Retinal pigment epithelial cell (primary cell): Measurements from ENCODE around the gene EDAR.

Source experiments
- DNase-seq: peaks from one replicate; pipeline ENCODE4 v3.0.0-alpha.2; 2010; ENCODE audit warnings: low read depth
- H3K4me3 ChIP-seq: 2 replicates; pipeline ENCODE4 v1.5.1; 2011; ENCODE audit warnings: mild to moderate bottlenecking, low read length, control low read depth, moderate library complexity
- TF ChIP-seq, protein P1 (sequence below): conservative IDR thresholded peaks from 2 replicates; pipeline ENCODE4 v1.5.1; 2011; ENCODE audit warnings: low read depth, low read length, control low read depth, inconsistent platforms

The EDAR gene

GRCh38 chr2:108945969-108946368 is 43.1 kb downstream of the EDAR start:
- H3K4me3 ChIP-seq: no peak overlapping the region
- no peak for DNase-seq
- TF ChIP-seq, protein P1, sequence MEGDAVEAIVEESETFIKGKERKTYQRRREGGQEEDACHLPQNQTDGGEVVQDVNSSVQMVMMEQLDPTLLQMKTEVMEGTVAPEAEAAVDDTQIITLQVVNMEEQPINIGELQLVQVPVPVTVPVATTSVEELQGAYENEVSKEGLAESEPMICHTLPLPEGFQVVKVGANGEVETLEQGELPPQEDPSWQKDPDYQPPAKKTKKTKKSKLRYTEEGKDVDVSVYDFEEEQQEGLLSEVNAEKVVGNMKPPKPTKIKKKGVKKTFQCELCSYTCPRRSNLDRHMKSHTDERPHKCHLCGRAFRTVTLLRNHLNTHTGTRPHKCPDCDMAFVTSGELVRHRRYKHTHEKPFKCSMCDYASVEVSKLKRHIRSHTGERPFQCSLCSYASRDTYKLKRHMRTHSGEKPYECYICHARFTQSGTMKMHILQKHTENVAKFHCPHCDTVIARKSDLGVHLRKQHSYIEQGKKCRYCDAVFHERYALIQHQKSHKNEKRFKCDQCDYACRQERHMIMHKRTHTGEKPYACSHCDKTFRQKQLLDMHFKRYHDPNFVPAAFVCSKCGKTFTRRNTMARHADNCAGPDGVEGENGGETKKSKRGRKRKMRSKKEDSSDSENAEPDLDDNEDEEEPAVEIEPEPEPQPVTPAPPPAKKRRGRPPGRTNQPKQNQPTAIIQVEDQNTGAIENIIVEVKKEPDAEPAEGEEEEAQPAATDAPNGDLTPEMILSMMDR: no peak

DNA sequence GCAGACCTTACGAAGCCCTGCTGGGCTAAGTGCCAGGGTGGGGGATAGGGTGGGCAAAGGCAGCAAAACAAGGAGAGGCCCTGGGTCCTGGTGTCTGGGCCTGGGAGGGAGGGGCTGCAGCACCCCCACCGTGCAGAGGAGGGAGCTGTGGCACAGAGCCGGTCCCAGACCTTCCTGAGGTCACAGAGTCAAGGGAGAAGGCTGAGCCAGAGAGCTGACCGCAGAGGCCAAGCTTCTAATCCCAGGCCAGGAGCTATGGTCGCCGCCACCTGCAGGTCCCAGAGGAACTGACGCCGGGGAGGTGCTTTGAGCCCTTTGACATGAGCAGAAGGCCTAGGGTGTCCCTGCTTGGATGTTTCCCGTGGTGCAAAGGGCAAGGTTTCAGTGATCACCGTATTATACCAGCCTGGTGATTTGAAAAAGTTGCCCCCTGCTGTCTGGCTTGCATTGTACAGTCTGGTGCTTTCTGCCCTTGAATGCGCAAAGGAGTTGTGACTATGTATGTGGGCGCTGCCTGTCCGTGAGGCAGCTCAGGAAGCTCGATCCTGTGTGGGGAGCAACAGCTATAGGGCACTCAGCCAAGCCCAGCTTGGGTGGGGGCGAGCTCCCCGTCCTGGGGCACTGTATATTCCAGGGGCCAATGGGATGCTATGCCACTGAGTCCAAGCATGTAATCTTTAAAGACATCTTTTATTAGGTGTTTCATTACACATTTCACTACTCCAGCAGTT is 44.3 kb downstream of the EDAR start:
- TF ChIP-seq, protein P1: no peak
- DNase-seq: no peak
- no peak overlapping the region for H3K4me3 ChIP-seq

- no peak overlapping the region for H3K4me3 ChIP-seq
- no peak for DNase-seq
- TF ChIP-seq, protein P1: no peak
Measured at GRCh38 chr2:108943751-108944150, 45.3 kb downstream of the EDAR start.

- H3K4me3 ChIP-seq: no peak overlapping the region
- TF ChIP-seq, protein P1: no peak
- DNase-seq: no peak
Measured at GRCh38 chr2:108942888-108943287, 46.1 kb downstream of the EDAR start.

GRCh38 chr2:108942231-108942825 is 46.7 kb downstream of the EDAR start:
- no peak overlapping the region for H3K4me3 ChIP-seq
- TF ChIP-seq, protein P1: no peak
- DNase-seq: no peak

DNA sequence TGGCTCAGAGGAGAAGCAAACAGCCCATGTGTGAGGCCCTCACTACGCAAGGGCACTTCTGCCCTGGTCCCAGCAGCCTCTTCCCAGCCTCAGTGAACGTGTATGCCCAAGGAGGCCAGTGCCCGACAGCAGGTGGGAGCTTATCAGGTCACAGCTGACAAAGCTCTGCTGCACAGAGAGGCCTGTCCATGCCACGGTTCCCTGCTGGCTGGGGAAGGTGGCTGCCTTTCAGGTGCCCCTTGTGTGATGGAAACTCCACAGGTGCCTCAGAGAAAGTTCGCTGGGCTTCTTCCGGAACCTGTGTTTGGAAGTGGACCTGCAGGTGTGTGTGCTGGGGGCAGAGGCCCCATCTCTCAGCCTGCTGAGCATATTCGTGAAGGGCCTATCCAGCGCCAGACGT is 47.3 kb downstream of the EDAR start:
- no peak overlapping the region for H3K4me3 ChIP-seq
- TF ChIP-seq, protein P1: no peak
- DNase-seq: no peak

DNA sequence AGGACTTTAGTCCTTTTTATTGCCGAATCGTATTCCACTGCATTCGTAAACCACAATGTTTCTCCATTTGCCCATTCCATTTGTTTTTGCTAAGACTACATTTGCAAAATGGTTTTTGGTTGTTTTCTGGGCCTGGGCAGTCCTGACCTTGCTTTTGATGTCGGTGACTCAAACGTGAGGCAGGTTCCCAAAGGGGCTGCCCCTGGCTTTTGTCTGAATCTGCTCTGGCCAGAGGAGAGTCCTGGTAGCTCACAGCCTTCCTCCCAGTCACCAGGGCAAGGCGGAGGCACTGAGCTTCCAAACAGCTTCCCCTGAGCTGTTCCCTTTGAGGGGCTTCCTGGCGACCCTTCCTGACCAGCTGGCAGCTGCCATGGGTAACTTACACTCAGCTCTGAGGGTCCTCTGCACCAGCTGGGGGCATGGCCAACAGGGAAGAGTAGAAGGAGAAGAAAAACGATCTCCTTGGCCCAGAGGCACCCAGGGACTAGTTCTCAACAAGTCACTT is 47.8 kb downstream of the EDAR start:
- no peak overlapping the region for H3K4me3 ChIP-seq
- TF ChIP-seq, protein P1: no peak
- DNase-seq: no peak
